HL-60 (cell line): Measurements from ENCODE around the gene ZNF771.

Experiments
- DNase-seq, 2 experiments: peaks; one replicate each; pipeline ENCODE4 v3.0.0-alpha.2; 2010 to 2020; ENCODE audit warnings: low read depth in 1 of 2, low spot score in 1 of 2
- H3K27ac ChIP-seq: fragments of 250-450 bp; sonication (Bioruptor Pico); replicated peaks from 2 replicates; pipeline ENCODE4 v1.5.1; 2020; ENCODE audit warnings: mild to moderate bottlenecking, moderate library complexity
- H3K27me3 ChIP-seq: fragments of 250-450 bp; sonication (Bioruptor Pico); 2 replicates; pipeline ENCODE4 v1.5.1; 2021; ENCODE audit warnings: mild to moderate bottlenecking, moderate library complexity; ENCODE audit not compliant: insufficient read depth, poor library complexity, severe bottlenecking
- H3K4me3 ChIP-seq: replicated peaks from 2 replicates; pipeline ENCODE4 v1.5.1; 2011; ENCODE audit warnings: mild to moderate bottlenecking, control low read depth, low read length; ENCODE audit not compliant: insufficient read depth
- CTCF ChIP-seq: IDR thresholded peaks from one replicate; pipeline ENCODE4 v1.5.1; 2011; ENCODE audit warnings: low read length, control low read depth, inconsistent platforms; ENCODE audit not compliant: insufficient read depth
- GABPA ChIP-seq: IDR thresholded peaks from 2 replicates; pipeline ENCODE4 v1.6.1; 2012; ENCODE audit warnings: low read depth
- POLR2AphosphoS5 ChIP-seq: IDR thresholded peaks from 2 replicates; pipeline ENCODE4 v1.6.1; 2012; ENCODE audit warnings: low read depth
- REST ChIP-seq: IDR thresholded peaks from 2 replicates; pipeline ENCODE4 v1.6.1; 2012; ENCODE audit warnings: low read depth; ENCODE audit not compliant: insufficient replicate concordance
- SPI1 ChIP-seq: IDR thresholded peaks from 2 replicates; pipeline ENCODE4 v1.6.1; 2012; ENCODE audit warnings: low read depth, mild to moderate bottlenecking, borderline replicate concordance

The ZNF771 gene

DNA sequence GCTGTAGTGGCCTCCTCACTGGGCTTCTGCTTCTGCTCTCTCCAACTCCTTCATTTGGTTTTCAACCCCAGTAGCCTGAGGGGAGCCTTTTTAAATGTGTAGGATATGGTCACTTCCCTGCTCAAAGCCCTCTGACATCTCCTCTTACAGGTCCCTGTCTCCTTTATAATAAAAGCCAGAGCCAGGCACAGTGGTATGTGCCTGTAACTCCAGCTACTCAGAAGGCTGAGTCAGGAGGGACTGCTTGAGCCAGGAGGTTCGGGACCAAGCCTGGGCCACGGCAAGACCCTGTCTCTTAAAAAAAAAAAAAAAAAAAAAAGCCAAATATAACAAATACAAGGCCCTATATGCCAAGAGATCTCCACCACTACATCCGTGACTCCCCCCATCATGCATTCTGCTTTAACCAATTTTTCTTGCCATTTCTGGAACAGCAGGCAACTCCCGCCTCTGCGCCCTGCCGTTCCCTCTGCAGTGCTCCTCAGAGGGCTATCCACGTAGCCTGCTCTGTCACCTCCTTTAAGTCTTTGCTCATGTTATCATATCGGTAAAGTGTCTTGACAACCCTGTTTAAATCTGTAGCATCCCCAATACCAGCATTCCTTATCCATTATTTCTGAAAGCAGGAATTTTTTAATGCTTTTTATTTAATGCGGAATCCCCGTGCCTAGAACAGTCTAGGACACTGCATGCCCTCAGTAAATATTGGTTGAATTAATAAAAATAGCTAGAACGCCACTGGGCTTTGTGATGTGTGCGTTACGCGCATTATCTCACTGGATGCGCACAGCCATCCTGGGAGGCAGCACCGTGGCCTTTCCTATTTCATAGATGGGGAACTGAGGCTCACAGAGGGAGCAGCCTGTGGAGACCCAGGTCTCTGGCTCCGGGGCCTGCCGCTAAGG lies 9.5 kb downstream of the ZNF771 start:
- H3K27me3 ChIP-seq, result no peaks in the 10 kb centered on the region
- H3K27ac ChIP-seq, result no peak overlapping the region
- no peak for DNase-seq
- H3K4me3 ChIP-seq, result peak overlapping the region; percentile 52
- TF ChIP-seq REST, result no peak
- TF ChIP-seq SPI1, result no peak
- TF ChIP-seq POLR2AphosphoS5, result no peak
- no peak for TF ChIP-seq GABPA
- no peak for TF ChIP-seq CTCF

DNA sequence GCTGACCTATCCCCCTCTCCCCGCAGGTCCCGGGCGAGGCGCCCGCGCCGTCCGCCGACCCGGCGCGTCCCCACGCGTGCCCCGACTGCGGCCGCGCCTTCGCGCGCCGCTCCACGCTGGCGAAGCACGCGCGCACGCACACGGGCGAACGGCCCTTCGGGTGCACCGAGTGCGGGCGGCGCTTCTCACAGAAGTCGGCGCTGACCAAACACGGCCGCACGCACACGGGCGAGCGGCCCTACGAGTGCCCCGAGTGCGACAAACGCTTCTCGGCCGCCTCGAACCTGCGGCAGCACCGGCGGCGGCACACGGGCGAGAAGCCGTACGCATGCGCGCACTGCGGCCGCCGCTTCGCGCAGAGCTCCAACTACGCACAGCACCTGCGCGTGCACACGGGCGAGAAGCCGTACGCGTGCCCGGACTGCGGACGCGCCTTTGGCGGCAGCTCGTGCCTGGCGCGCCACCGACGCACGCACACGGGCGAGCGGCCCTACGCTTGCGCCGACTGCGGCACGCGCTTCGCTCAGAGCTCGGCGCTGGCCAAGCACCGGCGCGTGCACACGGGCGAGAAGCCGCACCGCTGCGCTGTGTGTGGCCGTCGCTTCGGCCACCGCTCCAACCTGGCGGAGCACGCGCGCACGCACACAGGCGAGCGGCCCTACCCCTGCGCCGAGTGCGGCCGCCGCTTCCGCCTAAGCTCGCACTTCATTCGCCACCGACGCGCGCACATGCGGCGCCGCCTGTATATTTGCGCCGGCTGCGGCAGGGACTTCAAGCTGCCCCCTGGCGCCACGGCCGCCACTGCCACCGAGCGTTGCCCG lies 10.3 kb downstream of the ZNF771 start:
- H3K4me3 ChIP-seq, result peak overlapping the region; percentile 52
- no peaks in the 10 kb centered on the region for H3K27me3 ChIP-seq
- H3K27ac ChIP-seq, result peak overlapping the region; percentile 66
- DNase-seq, result peak; percentile 89 to 96
- TF ChIP-seq POLR2AphosphoS5, result peak; percentile 61
- no peak for TF ChIP-seq GABPA
- TF ChIP-seq CTCF, result no peak
- no peak for TF ChIP-seq REST
- peak; percentile 2; the same call in 1 of the 2 replicates for TF ChIP-seq SPI1

- Histone ChIP-seq H3K27ac (peak overlapping the region; percentile 53), H3K4me3 (peak overlapping the region; percentile 48), H3K27me3 (no peaks in the 10 kb centered on the region)
- TF ChIP-seq REST (no peak), SPI1 (no peak), CTCF (no peak), POLR2AphosphoS5 (no peak), GABPA (no peak)
- DNase-seq, result peak in 1 of 2 experiments; percentile 18
Measured at GRCh38 chr16:30418350-30419181, 11.2 kb downstream of the ZNF771 start.
